Mesenchymal stem cell (in vitro differentiated cells and primary cell): ENCODE measurements around the gene CPNE7. TPM values are rescaled to one million over a fixed set of nuclear protein-coding genes. Genes with fewer than 3 reads are reported as not detected.

Experiments
- DNase-seq: peaks from one replicate; pipeline ENCODE4 v3.0.0-alpha.2; 2013
- H2AFZ ChIP-seq: one replicate; pipeline ENCODE4 v1.6.1; 2013; ENCODE audit warnings: low read depth, mild to moderate bottlenecking, control low read depth, inconsistent platforms, low read length, moderate library complexity
- H2AK5ac ChIP-seq: 2 replicates; pipeline ENCODE4 v1.6.1; 2013; ENCODE audit warnings: low read length, moderate library complexity, mild to moderate bottlenecking, inconsistent platforms; ENCODE audit not compliant: severe bottlenecking
- H2BK120ac ChIP-seq: one replicate; pipeline ENCODE4 v1.6.1; 2013; ENCODE audit warnings: low read depth, mild to moderate bottlenecking, inconsistent platforms, low read length, moderate library complexity
- H2BK12ac ChIP-seq, 2 experiments: one replicate each; pipeline ENCODE4 v1.6.1; 2013; ENCODE audit warnings: inconsistent platforms in 2 of 2, low read length in 2 of 2, mild to moderate bottlenecking in 2 of 2, moderate library complexity in 2 of 2, control low read depth in 1 of 2
- H2BK15ac ChIP-seq: one replicate; pipeline ENCODE4 v1.6.1; 2013; ENCODE audit warnings: mild to moderate bottlenecking, low read depth, inconsistent platforms; ENCODE audit not compliant: poor library complexity, severe bottlenecking
- H2BK5ac ChIP-seq: 2 replicates; pipeline ENCODE4 v1.6.1; 2013; ENCODE audit warnings: low read depth, mild to moderate bottlenecking, low read length, control low read depth, inconsistent platforms; ENCODE audit not compliant: poor library complexity, severe bottlenecking
- H3K14ac ChIP-seq, 2 experiments: one replicate each; pipeline ENCODE4 v1.6.1; 2013; ENCODE audit warnings: inconsistent platforms in 2 of 2, low read length in 2 of 2, control low read depth in 1 of 2, mild to moderate bottlenecking in 1 of 2, moderate library complexity in 1 of 2
- H3K18ac ChIP-seq, 2 experiments: one replicate each; pipeline ENCODE4 v1.6.1; 2013; ENCODE audit warnings: inconsistent platforms in 2 of 2, low read length in 2 of 2, control low read depth in 1 of 2, low read depth in 1 of 2, mild to moderate bottlenecking in 1 of 2
- H3K23ac ChIP-seq, 2 experiments: one replicate each; pipeline ENCODE4 v1.6.1; 2013; ENCODE audit warnings: inconsistent platforms in 2 of 2, low read length in 2 of 2, mild to moderate bottlenecking in 2 of 2, moderate library complexity in 2 of 2, control low read depth in 1 of 2
- H3K27ac ChIP-seq: 2 replicates; pipeline ENCODE4 v1.5.1; 2013; ENCODE audit warnings: mild to moderate bottlenecking, moderate library complexity, low read length, control low read depth, inconsistent platforms; ENCODE audit not compliant: poor library complexity, severe bottlenecking
- H3K27me3 ChIP-seq, 2 experiments: 2 replicates each; pipeline versions ENCODE4 v1.6.1 to v1.7.0; 2013; ENCODE audit warnings: low read length in 2 of 2, mild to moderate bottlenecking in 2 of 2, moderate library complexity in 2 of 2, control low read depth in 1 of 2, inconsistent platforms in 1 of 2; ENCODE audit not compliant: control insufficient read depth in 1 of 2, insufficient read depth in 1 of 2
- H3K36me3 ChIP-seq, 2 experiments: 2 replicates each; pipeline versions ENCODE4 v1.6.1 to v1.7.0; 2013; ENCODE audit warnings: low read length in 2 of 2, control low read depth in 1 of 2, inconsistent platforms in 1 of 2, low read depth in 1 of 2, mild to moderate bottlenecking in 1 of 2; ENCODE audit not compliant: insufficient read depth in 2 of 2, control insufficient read depth in 1 of 2
- H3K4ac ChIP-seq, 2 experiments: one replicate each; pipeline ENCODE4 v1.6.1; 2013; ENCODE audit warnings: inconsistent platforms in 2 of 2, low read length in 2 of 2, mild to moderate bottlenecking in 2 of 2, moderate library complexity in 2 of 2, control low read depth in 1 of 2, low read depth in 1 of 2
- H3K4me1 ChIP-seq: 2 replicates; pipeline ENCODE4 v1.6.1; 2013; ENCODE audit warnings: low read depth, low read length, control low read depth; ENCODE audit not compliant: control insufficient read depth, insufficient read depth
- H3K4me2 ChIP-seq: 2 replicates; pipeline ENCODE4 v1.6.1; 2013; ENCODE audit warnings: low read length, mild to moderate bottlenecking, inconsistent platforms; ENCODE audit not compliant: poor library complexity, severe bottlenecking
- H3K4me3 ChIP-seq, 2 experiments: 2 replicates each; pipeline versions ENCODE4 v1.5.1 to v1.7.0; 2013; ENCODE audit warnings: low read length in 2 of 2, mild to moderate bottlenecking in 2 of 2, control low read depth in 1 of 2, low read depth in 1 of 2; ENCODE audit not compliant: insufficient read depth in 1 of 2
- H3K79me1 ChIP-seq: replicated peaks from 2 replicates; pipeline ENCODE4 v1.6.1; 2013; ENCODE audit warnings: mild to moderate bottlenecking, control low read depth, low read length, inconsistent platforms; ENCODE audit not compliant: poor library complexity, severe bottlenecking
- H3K9ac ChIP-seq: 2 replicates; pipeline ENCODE4 v1.7.0; 2013; ENCODE audit warnings: mild to moderate bottlenecking, low read length, moderate library complexity
- H3K9me3 ChIP-seq: 2 replicates; pipeline ENCODE4 v1.7.0; 2013; ENCODE audit warnings: mild to moderate bottlenecking, low read length; ENCODE audit not compliant: control insufficient read depth
- H4K8ac ChIP-seq: one replicate; pipeline ENCODE4 v1.6.1; 2013; ENCODE audit warnings: inconsistent platforms, mild to moderate bottlenecking, low read length, moderate library complexity
- H4K91ac ChIP-seq: one replicate; pipeline ENCODE4 v1.6.1; 2013; ENCODE audit warnings: mild to moderate bottlenecking, low read length, inconsistent platforms
- WGBS: methylation state at CpG from one replicate; pipeline ENCODE4 v1.1.7; 2013; ENCODE audit warnings: mixed read lengths; 5-methylcytosine and 5-hydroxymethylcytosine counted together
- small RNA-seq: library from polyadenylated mRNA; stranded (forward); fragments of <200 nt; extraction: miRNeasy Mini kit (QIAGEN cat#:217004); gene quantifications from one replicate; pipeline ENCODE3, GENCODE V24; 2013; ENCODE audit warnings: low read depth

The CPNE7 gene

GRCh38 chr16:89645122-89645521 lies 69.6 kb downstream of the CPNE7 start:
- no peak overlapping the region for H4K91ac ChIP-seq
- H3K4me3 ChIP-seq = no peak overlapping the region
- H3K27me3 ChIP-seq = peaks cover 0 to 2% of the 10 kb centered on the region in 2 experiments
- H3K4me1 ChIP-seq = peaks cover 4% of the 10 kb centered on the region
- H3K4me2 ChIP-seq = no peak overlapping the region
- H3K23ac ChIP-seq = no peak overlapping the region
- H2BK12ac ChIP-seq = no peak overlapping the region
- H3K4ac ChIP-seq = no peak overlapping the region
- no peak overlapping the region for H3K27ac ChIP-seq
- peaks cover 34 to 59% of the 10 kb centered on the region in 2 experiments for H3K36me3 ChIP-seq
- peaks cover 12% of the 10 kb centered on the region for H3K79me1 ChIP-seq
- H4K8ac ChIP-seq = no peak overlapping the region
- H2AFZ ChIP-seq = no peak overlapping the region
- no peak overlapping the region for H2AK5ac ChIP-seq
- WGBS = 95% methylated on average over 11 of the region's 11 CpGs
- H3K9ac ChIP-seq = no peak overlapping the region
- no peak overlapping the region for H3K14ac ChIP-seq
- no peak overlapping the region for H2BK5ac ChIP-seq
- no peak for DNase-seq
- no peak overlapping the region for H3K18ac ChIP-seq
- H2BK15ac ChIP-seq = no peak overlapping the region
- no peaks in the 10 kb centered on the region for H3K9me3 ChIP-seq
- no peak overlapping the region for H2BK120ac ChIP-seq

DNA sequence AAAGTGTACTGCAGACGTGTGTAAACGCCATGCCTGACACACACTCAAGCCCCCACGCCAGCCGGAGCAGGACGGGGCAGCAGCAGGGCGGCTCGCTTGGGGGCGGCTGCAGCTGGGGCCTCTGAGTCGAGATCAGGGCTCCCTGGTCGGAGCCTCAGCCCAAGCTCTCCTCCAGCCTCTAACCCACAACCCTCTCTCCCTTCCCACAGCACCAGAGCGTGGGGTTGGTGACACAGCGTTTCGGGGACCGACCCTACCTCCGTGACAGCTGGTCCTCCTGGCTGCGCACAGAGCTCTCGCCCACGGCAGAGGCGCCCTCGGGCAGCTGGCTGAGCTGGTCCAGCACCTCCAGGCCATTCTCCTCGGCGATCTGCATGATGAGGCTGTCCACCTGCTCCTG lies 70.7 kb downstream of the CPNE7 start:
- Histone ChIP-seq H3K4me1 (peaks cover 4% of the 10 kb centered on the region), H3K36me3 (peaks cover 35 to 70% of the 10 kb centered on the region in 2 experiments), H3K27ac (no peak overlapping the region), H2BK120ac (no peak overlapping the region), H3K14ac (no peak overlapping the region), H4K91ac (no peak overlapping the region), H3K4ac (no peak overlapping the region), H3K9me3 (no peaks in the 10 kb centered on the region), H2BK12ac (no peak overlapping the region), H2BK15ac (no peak overlapping the region), H2AFZ (no peak overlapping the region), H2AK5ac (no peak overlapping the region), H3K4me2 (no peak overlapping the region), H3K18ac (no peak overlapping the region), H2BK5ac (no peak overlapping the region), H4K8ac (no peak overlapping the region), H3K23ac (no peak overlapping the region), H3K9ac (no peak overlapping the region), H3K4me3 (no peak overlapping the region), H3K27me3 (peaks cover 0 to 2% of the 10 kb centered on the region in 2 experiments), H3K79me1 (peaks cover 12% of the 10 kb centered on the region)
- DNase-seq = no peak
- WGBS = 98% methylated on average over 22 of the region's 22 CpGs

Small RNAs within 50 kb of the gene (small RNA-seq; reads per million reads assigned to genes)
- not detected for gene SNORD68
